PC-9 (cell line): ENCODE data around the gene MAPKAP1.

Experiments
- CTCF ChIP-seq: fragments of 200-600 bp; sonication (generic); conservative IDR thresholded peaks from 2 replicates; pipeline ENCODE4 v1.6.1; 2017; ENCODE audit warnings: mixed run types, antibody characterized with exemption, mild to moderate bottlenecking, moderate library complexity
- EZH2 ChIP-seq: fragments of 200-600 bp; sonication (generic); IDR thresholded peaks from 2 replicates; pipeline ENCODE4 v1.8.0; 2017; ENCODE audit warnings: antibody characterized with exemption, low read depth

GRCh38 chr9:125536776-125537175 lies 170.2 kb downstream of the MAPKAP1 start:
- TF ChIP-seq CTCF, result no peak
- TF ChIP-seq EZH2, result no peak
